IMR-90 (cell line): ENCODE results near the gene TEX14. TPM values are rescaled to one million over a fixed set of nuclear protein-coding genes. Genes with fewer than 3 reads are reported as not detected.
A peak's percentile ranks its signal among the peaks of the same experiment; 100 is the strongest.

ENCODE experiments used
- ATAC-seq: fragments of 200-7000 bp; cut with Tn5 transposase; 2 replicates; pipeline ENCODE4 v1.9.1; 2020; ENCODE audit warnings: low read depth, mild to moderate bottlenecking, moderate library complexity
- BruUV-seq: library from RNA; stranded (reverse); fragments of 400-500 nt; replicated peaks from 2 replicates; lab custom pipeline; 2021; lab: Mats Ljungman, UMichigan
- CTCF ChIA-PET: fragments of 300-600 bp; formaldehyde crosslinking; extraction: SDS; loops from one replicate; lab custom pipeline; 2021; ENCODE audit warnings: antibody characterized with exemption; lab: Yijun Ruan, JAX
- POLR2A ChIA-PET: fragments of 300-600 bp; sonication (Branson Sonifier 250); formaldehyde crosslinking; loops from one replicate; lab custom pipeline; 2022; ENCODE audit warnings: antibody characterized with exemption; ENCODE audit not compliant: unreplicated experiment; lab: Charles Lee
- DNase-seq: peaks from one replicate; pipeline ENCODE4 v3.0.0; 2013
- H2AFZ ChIP-seq: replicated peaks from 2 replicates; pipeline ENCODE3; 2013; ENCODE audit warnings: low read length, mild to moderate bottlenecking; ENCODE audit not compliant: poor library complexity
- H2AK5ac ChIP-seq: 2 replicates; pipeline ENCODE4 v1.6.1; 2013; ENCODE audit warnings: low read depth, low read length, inconsistent platforms
- H2AK9ac ChIP-seq: replicated peaks from 2 replicates; pipeline ENCODE3; 2013; ENCODE audit warnings: mild to moderate bottlenecking, low read depth, low read length, moderate library complexity; ENCODE audit not compliant: poor library complexity
- H2BK120ac ChIP-seq: 2 replicates; pipeline ENCODE4 v1.6.1; 2013; ENCODE audit warnings: low read depth, low read length, inconsistent platforms
- H2BK15ac ChIP-seq: 3 replicates; pipeline ENCODE4 v1.6.1; 2013; ENCODE audit warnings: low read depth, low read length, inconsistent platforms
- H2BK20ac ChIP-seq: 2 replicates; pipeline ENCODE4 v1.6.1; 2013; ENCODE audit warnings: low read depth, mild to moderate bottlenecking, inconsistent platforms, low read length, moderate library complexity
- H2BK5ac ChIP-seq: 2 replicates; pipeline ENCODE4 v1.6.1; 2013; ENCODE audit warnings: mild to moderate bottlenecking, low read depth, low read length, inconsistent platforms; ENCODE audit not compliant: poor library complexity, severe bottlenecking
- H3K14ac ChIP-seq: replicated peaks from 2 replicates; pipeline ENCODE4 v1.6.1; 2013; ENCODE audit warnings: low read depth, low read length, inconsistent platforms
- H3K18ac ChIP-seq: 2 replicates; pipeline ENCODE4 v1.6.1; 2013; ENCODE audit warnings: low read depth, low read length, control low read depth
- H3K23ac ChIP-seq: 2 replicates; pipeline ENCODE4 v1.6.1; 2013; ENCODE audit warnings: low read depth, low read length, inconsistent platforms
- H3K27ac ChIP-seq: 2 replicates; pipeline ENCODE4 v1.5.1; 2013; ENCODE audit warnings: mild to moderate bottlenecking, control low read depth, low read length; ENCODE audit not compliant: insufficient read depth
- H3K27me3 ChIP-seq: 2 replicates; pipeline ENCODE4 v1.6.1; 2013; ENCODE audit warnings: low read length; ENCODE audit not compliant: control insufficient read depth, insufficient read depth
- H3K36me3 ChIP-seq: 2 replicates; pipeline ENCODE4 v1.6.1; 2013; ENCODE audit warnings: low read length, mixed read lengths; ENCODE audit not compliant: control insufficient read depth, insufficient read depth
- H3K4ac ChIP-seq: 2 replicates; pipeline ENCODE4 v1.6.1; 2013; ENCODE audit warnings: low read depth, low read length, inconsistent platforms
- H3K4me1 ChIP-seq: 2 replicates; pipeline ENCODE4 v1.6.1; 2013; ENCODE audit warnings: low read length, mixed read lengths; ENCODE audit not compliant: control insufficient read depth, insufficient read depth
- H3K4me2 ChIP-seq: 2 replicates; pipeline ENCODE4 v1.6.1; 2013; ENCODE audit warnings: low read depth, mild to moderate bottlenecking, control low read depth, low read length, moderate library complexity
- H3K4me3 ChIP-seq: 2 replicates; pipeline ENCODE4 v1.5.1; 2013; ENCODE audit warnings: low read depth, mild to moderate bottlenecking, control low read depth, low read length, moderate library complexity; ENCODE audit not compliant: insufficient read depth
- H3K56ac ChIP-seq: 2 replicates; pipeline ENCODE4 v1.6.1; 2013; ENCODE audit warnings: low read length, inconsistent platforms; ENCODE audit not compliant: insufficient read depth; ENCODE audit errors: extremely low read depth
- H3K79me1 ChIP-seq, 2 experiments: 2 replicates each; pipeline ENCODE4 v1.6.1; 2013; ENCODE audit warnings: low read length in 2 of 2, inconsistent platforms in 1 of 2, low read depth in 1 of 2
- H3K9ac ChIP-seq: 2 replicates; pipeline ENCODE4 v1.6.1; 2013; ENCODE audit warnings: low read depth, low read length, control low read depth
- H3K9me1 ChIP-seq: 2 replicates; pipeline ENCODE4 v1.6.1; 2013; ENCODE audit warnings: low read length, inconsistent platforms; ENCODE audit not compliant: insufficient read depth
- H3K9me3 ChIP-seq: 2 replicates; pipeline ENCODE4 v1.6.1; 2013; ENCODE audit warnings: low read length; ENCODE audit not compliant: control insufficient read depth, insufficient read depth
- H4K20me1 ChIP-seq: 2 replicates; pipeline ENCODE4 v1.6.1; 2013; ENCODE audit warnings: low read length, inconsistent platforms; ENCODE audit not compliant: insufficient read depth
- H4K5ac ChIP-seq: 2 replicates; pipeline ENCODE4 v1.6.1; 2013; ENCODE audit warnings: mild to moderate bottlenecking, low read depth, low read length, control low read depth
- H4K8ac ChIP-seq, 2 experiments: 2 replicates each; pipeline ENCODE4 v1.6.1; 2013; ENCODE audit warnings: low read depth in 2 of 2, low read length in 2 of 2, control low read depth in 1 of 2, inconsistent platforms in 1 of 2
- H4K91ac ChIP-seq: 2 replicates; pipeline ENCODE4 v1.6.1; 2013; ENCODE audit warnings: low read depth, low read length, inconsistent platforms; ENCODE audit not compliant: insufficient read depth
- BHLHE40 ChIP-seq: fragments of 150-350 bp; IDR thresholded peaks from 2 replicates; pipeline ENCODE4 v1.6.1; 2016; ENCODE audit warnings: mild to moderate bottlenecking, low read depth, low read length
- CEBPB ChIP-seq: IDR thresholded peaks from 2 replicates; pipeline ENCODE4 v1.6.1; 2012; ENCODE audit warnings: low read depth, low read length, improper control_type of control experiment
- CHD1 ChIP-seq: IDR thresholded peaks from 2 replicates; pipeline ENCODE4 v1.6.1; 2012; ENCODE audit warnings: low read depth, low read length, improper control_type of control experiment
- FOS ChIP-seq: fragments of 150-350 bp; IDR thresholded peaks from 2 replicates; pipeline ENCODE4 v1.6.1; 2016; ENCODE audit warnings: low read depth, low read length
- MAFK ChIP-seq: IDR thresholded peaks from 2 replicates; pipeline ENCODE4 v1.6.1; 2012; ENCODE audit warnings: low read depth, low read length, improper control_type of control experiment
- MAZ ChIP-seq: IDR thresholded peaks from 2 replicates; pipeline ENCODE4 v1.6.1; 2012; ENCODE audit warnings: low read depth, mild to moderate bottlenecking, low read length, improper control_type of control experiment, moderate library complexity, borderline replicate concordance
- MXI1 ChIP-seq: IDR thresholded peaks from 2 replicates; pipeline ENCODE4 v1.6.1; 2012; ENCODE audit warnings: low read depth, mild to moderate bottlenecking, low read length, moderate library complexity, borderline replicate concordance
- NFE2L2 ChIP-seq: fragments of 150-350 bp; IDR thresholded peaks from 2 replicates; pipeline ENCODE4 v1.6.1; 2016; ENCODE audit warnings: low read depth, mild to moderate bottlenecking, low read length
- RCOR1 ChIP-seq: IDR thresholded peaks from 2 replicates; pipeline ENCODE4 v1.6.1; 2012; ENCODE audit warnings: mild to moderate bottlenecking, low read length, improper control_type of control experiment; ENCODE audit not compliant: insufficient replicate concordance
- RFX5 ChIP-seq: IDR thresholded peaks from 2 replicates; pipeline ENCODE4 v1.8.0; 2012; ENCODE audit warnings: low read depth, mild to moderate bottlenecking, low read length, moderate library complexity
- SMC3 ChIP-seq: fragments of 150-350 bp; IDR thresholded peaks from 2 replicates; pipeline ENCODE4 v1.6.1; 2016; ENCODE audit warnings: low read depth, mild to moderate bottlenecking, antibody characterized with exemption, low read length, moderate library complexity
- WGBS, 2 experiments: methylation state at CpG; one replicate each; pipeline versions ENCODE4 v1.1.5 to v1.1.7; 2013; ENCODE audit warnings: missing lambda C conversion rate in 2 of 2; ENCODE audit not compliant: insufficient read length in 1 of 2; ENCODE audit errors: extremely low coverage in 2 of 2; 5-methylcytosine and 5-hydroxymethylcytosine counted together
- dilution Hi-C: fragments of 300-500 bp; cut with HindIII; formaldehyde crosslinking; loops from one replicate; pipeline ENCODE4 v1.14.3; 2018; ENCODE audit warnings: low sequenced_read_pairs; ENCODE audit not compliant: unreplicated experiment
- in situ Hi-C: fragments of 300-500 bp; cut with MboI; formaldehyde crosslinking; loops from 3 replicates; pipeline ENCODE4 v1.14.3; 2019; ENCODE audit warnings: low sequenced_read_pairs, inconsistent platforms, mixed read lengths
- intact Hi-C: fragments of 100-400 bp; cut with micrococcal nuclease; formaldehyde crosslinking; loops from 2 replicates; pipeline ENCODE4 v1.10.0; 2022
- polyA plus RNA-seq, 3 experiments: library from polyadenylated mRNA; depleted of rRNA; stranded (reverse); fragments of >200 nt; gene quantifications; 2 replicates each; pipeline ENCODE4 v1.2.3, GENCODE V29; 2012; ENCODE audit warnings: low replicate concordance in 1 of 3
- total RNA-seq: library from RNA; depleted of rRNA; stranded (reverse); fragments of >200 nt; gene quantifications from 2 replicates; pipeline ENCODE4 v1.2.3, GENCODE V29; 2012
- TF ChIP-seq, protein P1 (sequence below): fragments of 150-350 bp; IDR thresholded peaks from 2 replicates; pipeline ENCODE4 v1.6.1; 2017; ENCODE audit warnings: mild to moderate bottlenecking, antibody characterized with exemption, low read length, low read depth
- TF ChIP-seq, protein P2 (sequence below): fragments of 150-350 bp; IDR thresholded peaks from 2 replicates; pipeline ENCODE4 v1.6.1; 2016; ENCODE audit warnings: low read depth, mild to moderate bottlenecking, low read length, moderate library complexity, borderline replicate concordance
- TF ChIP-seq, protein P3 (sequence below): conservative IDR thresholded peaks from 2 replicates; pipeline ENCODE4 v1.5.1; 2012; ENCODE audit warnings: mild to moderate bottlenecking, low read depth, low read length, improper control_type of control experiment

The TEX14 gene
- total and polyA plus RNA-seq, 2 of the 4 experiments (the other 2 are of a cell fraction) = not detected

DNA sequence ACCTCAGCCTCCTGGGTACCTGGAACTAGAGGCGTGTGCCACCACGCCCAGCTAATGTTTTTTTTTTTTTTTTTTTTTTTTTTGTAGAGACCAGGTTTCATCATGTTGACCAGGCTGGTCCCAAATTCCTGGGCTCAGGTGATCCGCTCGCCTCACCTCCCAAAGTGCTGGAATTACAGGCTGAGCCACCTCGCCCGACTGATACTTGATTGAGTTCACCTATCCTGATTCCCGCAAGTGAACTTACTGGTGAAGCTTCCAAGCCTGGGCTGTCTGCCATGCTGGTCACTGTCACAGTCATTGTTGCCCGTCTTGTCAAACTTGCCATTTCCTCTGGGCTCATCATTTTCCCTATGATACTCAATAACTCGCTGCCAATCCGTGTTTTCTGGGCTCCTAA is 106.3 kb downstream of the TEX14 start:
- DNase-seq (no peak), ATAC-seq (no peak)
- Histone ChIP-seq H4K20me1 (no peaks in the 10 kb centered on the region), H3K4me1 (no peaks in the 10 kb centered on the region), H3K18ac (no peak overlapping the region), H2AK5ac (no peak overlapping the region), H3K27me3 (peaks cover 17% of the 10 kb centered on the region), H2BK5ac (no peak overlapping the region), H2BK20ac (no peak overlapping the region), H3K9me1 (no peaks in the 10 kb centered on the region), H3K23ac (no peak overlapping the region), H3K9me3 (no peaks in the 10 kb centered on the region), H4K5ac (no peak overlapping the region), H2AK9ac (peak overlapping the region; percentile 55), H4K91ac (no peak overlapping the region), H3K56ac (no peak overlapping the region), H3K9ac (no peak overlapping the region), H4K8ac (no peak overlapping the region), H3K36me3 (no peaks in the 10 kb centered on the region), H2AFZ (no peak overlapping the region), H3K4ac (no peak overlapping the region), H2BK120ac (no peak overlapping the region), H3K14ac (no peak overlapping the region), H3K27ac (no peak overlapping the region), H2BK15ac (no peak overlapping the region), H3K79me1 (no peaks in the 10 kb centered on the region), H3K4me3 (no peak overlapping the region), H3K4me2 (no peak overlapping the region)
- no peak for TF ChIP-seq RCOR1
- TF ChIP-seq RFX5 = no peak
- no peak for TF ChIP-seq NFE2L2
- TF ChIP-seq, protein P1, sequence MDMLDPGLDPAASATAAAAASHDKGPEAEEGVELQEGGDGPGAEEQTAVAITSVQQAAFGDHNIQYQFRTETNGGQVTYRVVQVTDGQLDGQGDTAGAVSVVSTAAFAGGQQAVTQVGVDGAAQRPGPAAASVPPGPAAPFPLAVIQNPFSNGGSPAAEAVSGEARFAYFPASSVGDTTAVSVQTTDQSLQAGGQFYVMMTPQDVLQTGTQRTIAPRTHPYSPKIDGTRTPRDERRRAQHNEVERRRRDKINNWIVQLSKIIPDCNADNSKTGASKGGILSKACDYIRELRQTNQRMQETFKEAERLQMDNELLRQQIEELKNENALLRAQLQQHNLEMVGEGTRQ = no peak
- TF ChIP-seq MAZ = no peak
- no peak for TF ChIP-seq FOS
- no peak for TF ChIP-seq MXI1
- TF ChIP-seq, protein P2, sequence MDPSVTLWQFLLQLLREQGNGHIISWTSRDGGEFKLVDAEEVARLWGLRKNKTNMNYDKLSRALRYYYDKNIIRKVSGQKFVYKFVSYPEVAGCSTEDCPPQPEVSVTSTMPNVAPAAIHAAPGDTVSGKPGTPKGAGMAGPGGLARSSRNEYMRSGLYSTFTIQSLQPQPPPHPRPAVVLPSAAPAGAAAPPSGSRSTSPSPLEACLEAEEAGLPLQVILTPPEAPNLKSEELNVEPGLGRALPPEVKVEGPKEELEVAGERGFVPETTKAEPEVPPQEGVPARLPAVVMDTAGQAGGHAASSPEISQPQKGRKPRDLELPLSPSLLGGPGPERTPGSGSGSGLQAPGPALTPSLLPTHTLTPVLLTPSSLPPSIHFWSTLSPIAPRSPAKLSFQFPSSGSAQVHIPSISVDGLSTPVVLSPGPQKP = no peak
- TF ChIP-seq BHLHE40 = no peak
- TF ChIP-seq, protein P3, sequence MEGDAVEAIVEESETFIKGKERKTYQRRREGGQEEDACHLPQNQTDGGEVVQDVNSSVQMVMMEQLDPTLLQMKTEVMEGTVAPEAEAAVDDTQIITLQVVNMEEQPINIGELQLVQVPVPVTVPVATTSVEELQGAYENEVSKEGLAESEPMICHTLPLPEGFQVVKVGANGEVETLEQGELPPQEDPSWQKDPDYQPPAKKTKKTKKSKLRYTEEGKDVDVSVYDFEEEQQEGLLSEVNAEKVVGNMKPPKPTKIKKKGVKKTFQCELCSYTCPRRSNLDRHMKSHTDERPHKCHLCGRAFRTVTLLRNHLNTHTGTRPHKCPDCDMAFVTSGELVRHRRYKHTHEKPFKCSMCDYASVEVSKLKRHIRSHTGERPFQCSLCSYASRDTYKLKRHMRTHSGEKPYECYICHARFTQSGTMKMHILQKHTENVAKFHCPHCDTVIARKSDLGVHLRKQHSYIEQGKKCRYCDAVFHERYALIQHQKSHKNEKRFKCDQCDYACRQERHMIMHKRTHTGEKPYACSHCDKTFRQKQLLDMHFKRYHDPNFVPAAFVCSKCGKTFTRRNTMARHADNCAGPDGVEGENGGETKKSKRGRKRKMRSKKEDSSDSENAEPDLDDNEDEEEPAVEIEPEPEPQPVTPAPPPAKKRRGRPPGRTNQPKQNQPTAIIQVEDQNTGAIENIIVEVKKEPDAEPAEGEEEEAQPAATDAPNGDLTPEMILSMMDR = no peak
- no peak for TF ChIP-seq MAFK
- TF ChIP-seq SMC3 = no peak
- no peak for TF ChIP-seq CHD1
- no peak for TF ChIP-seq CEBPB
- WGBS, 2 experiments = 73% methylated on average over 8 of the region's 10 CpGs; no CpG with 5 or more reads in 1 of the 2 experiments
- no TSS peak for BruUV-seq
- intact Hi-C loops (loop anchor here (5.0 kb wide), 1 partner anchor 107 kb away; the partner anchor contains the start of genes RAD51C and TEX14), in situ Hi-C loops (loop anchor here (10.0 kb wide), 1 partner anchor 419 kb away; no protein-coding TSS in a partner anchor), dilution Hi-C loops (no loop called here)
- ChIA-PET CTCF (no interaction called here), POLR2A (no interaction called here)
